ENCODE measurements around the gene PRKAG2.

DNA sequence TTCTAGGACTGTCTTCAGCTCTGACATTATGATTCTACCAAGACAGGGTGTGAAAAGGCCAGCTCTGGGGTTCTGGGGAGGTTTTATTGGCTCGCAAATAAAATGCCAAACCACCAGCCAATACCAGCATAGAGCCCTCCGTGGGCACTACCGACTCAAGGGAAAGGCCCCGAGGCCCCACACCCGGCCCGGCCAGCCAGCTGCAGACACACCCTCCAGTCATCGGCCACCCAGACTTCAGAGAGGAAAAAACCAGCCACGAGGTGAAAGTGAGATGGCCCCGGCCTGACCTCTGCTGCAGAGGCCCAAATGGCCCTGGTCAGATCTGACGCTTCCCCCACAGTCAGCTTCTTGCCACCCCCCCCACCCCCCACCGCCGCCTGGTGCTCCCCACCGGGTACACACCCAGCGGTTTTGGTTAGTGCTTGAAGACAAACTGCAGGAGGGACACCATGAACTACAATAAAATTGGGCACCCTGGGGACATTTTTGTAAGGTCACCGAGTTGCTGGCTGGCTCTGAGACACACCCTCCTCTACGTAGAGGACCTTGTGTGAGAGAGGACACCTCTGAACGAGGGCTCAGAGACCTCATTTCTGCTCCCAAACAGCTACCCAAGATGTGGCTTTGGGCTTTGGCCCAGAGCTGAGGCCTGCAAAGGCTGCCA, 79.9 kb downstream of the PRKAG2 start:
- TF ChIP-seq CTCF (conservative IDR thresholded peaks at IDR 0.05; ENCODE audit: low read depth in 2 of 2), result no peak
- TF ChIP-seq EZH2phosphoT487 (IDR thresholded peaks at IDR 0.05; ENCODE audit: unreplicated experiment), result no peak
- TF ChIP-seq EZH2 (IDR thresholded peaks at IDR 0.05; ENCODE audit: low read depth, unreplicated experiment), result no peak
- TF ChIP-seq JUNB (IDR thresholded peaks at IDR 0.05; ENCODE audit: unreplicated experiment), result no peak
- TF ChIP-seq POLR2AphosphoS5 (IDR thresholded peaks at IDR 0.05; ENCODE audit: low read depth), result no peak
- TF ChIP-seq CREB1 (CRISPR knock-in tag; IDR thresholded peaks at IDR 0.05; ENCODE audit: low read depth), result no peak
- TF ChIP-seq ETS1 (IDR thresholded peaks at IDR 0.05), result no peak
- no peak for TF ChIP-seq NANOG (IDR thresholded peaks at IDR 0.05; ENCODE audit: borderline replicate concordance)
